ENCODE results near the gene C1orf105. TPM values are rescaled to one million over a fixed set of nuclear protein-coding genes. Genes with fewer than 3 reads are reported as not detected.

The C1orf105 gene
- total and polyA plus RNA-seq, 8 donors = 0.27 TPM; not detected in 7

GRCh38 chr1:172448995-172449584 is 28.6 kb downstream of the C1orf105 start:
- Histone ChIP-seq H3K27me3 (no peaks in the 10 kb centered on the region), H3K4me1 (peaks cover 12 to 42% of the 10 kb centered on the region in 2 donors), H3K27ac (peak overlapping the region in 1 of 2 donors; percentile 1), H3K4me3 (no peak overlapping the region), H3K36me3 (no peaks in the 10 kb centered on the region), H3K9me3 (no peaks in the 10 kb centered on the region)
- intact Hi-C loops (cut with DNase I) = no loop called here
- peak; percentile 16 for ATAC-seq
- no peak for DNase-seq
- TF ChIP-seq, protein P1, sequence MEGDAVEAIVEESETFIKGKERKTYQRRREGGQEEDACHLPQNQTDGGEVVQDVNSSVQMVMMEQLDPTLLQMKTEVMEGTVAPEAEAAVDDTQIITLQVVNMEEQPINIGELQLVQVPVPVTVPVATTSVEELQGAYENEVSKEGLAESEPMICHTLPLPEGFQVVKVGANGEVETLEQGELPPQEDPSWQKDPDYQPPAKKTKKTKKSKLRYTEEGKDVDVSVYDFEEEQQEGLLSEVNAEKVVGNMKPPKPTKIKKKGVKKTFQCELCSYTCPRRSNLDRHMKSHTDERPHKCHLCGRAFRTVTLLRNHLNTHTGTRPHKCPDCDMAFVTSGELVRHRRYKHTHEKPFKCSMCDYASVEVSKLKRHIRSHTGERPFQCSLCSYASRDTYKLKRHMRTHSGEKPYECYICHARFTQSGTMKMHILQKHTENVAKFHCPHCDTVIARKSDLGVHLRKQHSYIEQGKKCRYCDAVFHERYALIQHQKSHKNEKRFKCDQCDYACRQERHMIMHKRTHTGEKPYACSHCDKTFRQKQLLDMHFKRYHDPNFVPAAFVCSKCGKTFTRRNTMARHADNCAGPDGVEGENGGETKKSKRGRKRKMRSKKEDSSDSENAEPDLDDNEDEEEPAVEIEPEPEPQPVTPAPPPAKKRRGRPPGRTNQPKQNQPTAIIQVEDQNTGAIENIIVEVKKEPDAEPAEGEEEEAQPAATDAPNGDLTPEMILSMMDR (IDR thresholded peaks at IDR 0.05) = no peak

- Histone ChIP-seq H3K4me1 (peaks cover 12 to 37% of the 10 kb centered on the region in 2 donors), H3K36me3 (no peaks in the 10 kb centered on the region), H3K4me3 (no peak overlapping the region), H3K9me3 (no peaks in the 10 kb centered on the region), H3K27ac (peak overlapping the region in 1 of 2 donors; percentile 1), H3K27me3 (no peaks in the 10 kb centered on the region)
- intact Hi-C loops (cut with DNase I) = loop anchor here in 1 of 2 donors (10.0 kb wide), 1 partner anchor 265 kb away; no protein-coding TSS in a partner anchor
- DNase-seq (peak; percentile 42 to 80 (median 57)), ATAC-seq (peak; percentile 87)
- TF ChIP-seq, protein P1 (IDR thresholded peaks at IDR 0.05) = peak; percentile 84 to 93
Measured at GRCh38 chr1:172449585-172450523, 29.4 kb downstream of the C1orf105 start.

GRCh38 chr1:172450524-172450885 is 30.0 kb downstream of the C1orf105 start:
- Histone ChIP-seq H3K36me3 (no peaks in the 10 kb centered on the region), H3K4me3 (no peak overlapping the region), H3K4me1 (peaks cover 12 to 37% of the 10 kb centered on the region in 2 donors), H3K9me3 (no peaks in the 10 kb centered on the region), H3K27me3 (no peaks in the 10 kb centered on the region), H3K27ac (peak overlapping the region; percentile 1 to 55)
- TF ChIP-seq, protein P1 (IDR thresholded peaks at IDR 0.05) = no peak
- DNase-seq (peak in 1 of 4 donors; percentile 59), ATAC-seq (peak; percentile 7)
- intact Hi-C loops (cut with DNase I) = loop anchor here in 1 of 2 donors (10.0 kb wide), 1 partner anchor 264 kb away; no protein-coding TSS in a partner anchor

DNA sequence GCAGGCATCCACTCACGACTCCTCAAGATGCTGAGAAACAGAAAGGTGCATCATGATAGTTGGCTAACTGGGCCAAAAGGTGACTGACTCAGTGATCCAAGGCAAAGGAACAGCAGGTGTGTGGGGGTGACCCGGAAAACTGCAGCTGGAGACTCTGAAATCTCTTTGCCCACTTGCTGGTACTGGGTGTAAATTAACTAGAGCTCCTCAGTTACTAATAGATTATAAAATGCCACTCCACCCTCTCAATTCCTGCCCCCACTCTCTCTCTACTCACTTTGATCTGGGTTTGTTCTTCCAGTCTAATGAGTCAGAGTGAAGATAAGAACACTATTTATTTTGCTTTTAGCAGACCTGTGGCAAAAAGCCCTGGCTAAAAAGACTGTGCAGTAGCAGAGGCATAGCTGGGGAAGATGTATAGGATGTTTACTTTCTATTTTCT is 30.5 kb downstream of the C1orf105 start:
- Histone ChIP-seq H3K27ac (peak overlapping the region in 1 of 2 donors; percentile 55), H3K9me3 (no peaks in the 10 kb centered on the region), H3K4me1 (peaks cover 12 to 37% of the 10 kb centered on the region in 2 donors), H3K4me3 (no peak overlapping the region), H3K27me3 (no peaks in the 10 kb centered on the region), H3K36me3 (no peaks in the 10 kb centered on the region)
- TF ChIP-seq, protein P1 (IDR thresholded peaks at IDR 0.05) = no peak
- DNase-seq = peak in 1 of 4 donors; percentile 40
- peak; percentile 55 for ATAC-seq
- intact Hi-C loops (cut with DNase I) = loop anchor here in 1 of 2 donors (10.0 kb wide), 1 partner anchor 264 kb away; no protein-coding TSS in a partner anchor
